ENCODE data around the gene FXN. TPM values are rescaled to one million over a fixed set of nuclear protein-coding genes. Genes with fewer than 3 reads are reported as not detected.

FXN gene
- total RNA-seq, 5 donors from 2014 or later (not counting 1 experiment from before 2014, with no cell fraction given): 13.1 to 20.3 (median 15.9) TPM

Other genes with a start within 250 kb of the FXN start
- not detected for gene PRKACG, start 21.6 kb upstream of the FXN start, total RNA-seq
- gene TJP2, start 138.5 kb downstream of the FXN start, total RNA-seq: 10 to 100 TPM in 1 of 5 donors, 1 to 10 TPM in 4; 6.4 to 10.4 (median 6.6) TPM